Activated B cell treated with CpG ODN at 0.5 μM for 24 hours (primary cell): ENCODE data around the gene ACAA2. TPM values are rescaled to one million over a fixed set of nuclear protein-coding genes. Genes with fewer than 3 reads are reported as not detected.

Experiments
- ATAC-seq: fragments of 200-7000 bp; cut with Tn5 transposase; one replicate; pipeline ENCODE4 v1.10.0; 2021; ENCODE audit warnings: low read depth, mild to moderate bottlenecking, moderate library complexity
- CTCF ChIA-PET: fragments of 350-600 bp; sonication (Branson Sonifier 250); formaldehyde crosslinking; loops from one replicate; lab custom pipeline; 2021; ENCODE audit warnings: antibody characterized with exemption; lab: Charles Lee
- POLR2A ChIA-PET: fragments of 350-600 bp; sonication (Branson Sonifier 250); formaldehyde crosslinking; loops from one replicate; lab custom pipeline; 2021; ENCODE audit warnings: antibody characterized with exemption; lab: Charles Lee
- DNase-seq: peaks from one replicate; pipeline ENCODE4 v3.0.0; 2022
- H3K27ac Mint-ChIP-seq: one replicate; pipeline ENCODE4 v1.8.0; 2020; ENCODE audit warnings: mixed read lengths
- H3K27me3 Mint-ChIP-seq: one replicate; pipeline ENCODE4 v1.8.0; 2021; ENCODE audit warnings: mixed read lengths
- H3K36me3 Mint-ChIP-seq: one replicate; pipeline ENCODE4 v1.8.0; 2021; ENCODE audit warnings: low read depth, mixed read lengths
- H3K4me1 Mint-ChIP-seq: one replicate; pipeline ENCODE4 v1.8.0; 2021; ENCODE audit warnings: mixed read lengths
- H3K4me3 Mint-ChIP-seq: one replicate; pipeline ENCODE4 v1.8.0; 2020; ENCODE audit warnings: mild to moderate bottlenecking, mixed read lengths
- H3K9me3 Mint-ChIP-seq: one replicate; pipeline ENCODE4 v1.8.0; 2020; ENCODE audit warnings: mixed read lengths
- intact Hi-C: fragments of 100-400 bp; cut with micrococcal nuclease; formaldehyde crosslinking; loops from one replicate; pipeline ENCODE4 v1.15.1; 2024
- total RNA-seq: library from RNA; stranded (reverse); gene quantifications from 2 replicates; pipeline ENCODE4 v1.2.3, GENCODE V29; 2022
- TF ChIP-seq, protein P1 (sequence below): fragments of 200-600 bp; IDR thresholded peaks from one replicate; pipeline ENCODE4 v1.8.0; 2022; ENCODE audit warnings: antibody characterized with exemption, mild to moderate bottlenecking

The ACAA2 gene
- total RNA-seq, 1 donor from 2014 or later = 24.9 TPM

DNA sequence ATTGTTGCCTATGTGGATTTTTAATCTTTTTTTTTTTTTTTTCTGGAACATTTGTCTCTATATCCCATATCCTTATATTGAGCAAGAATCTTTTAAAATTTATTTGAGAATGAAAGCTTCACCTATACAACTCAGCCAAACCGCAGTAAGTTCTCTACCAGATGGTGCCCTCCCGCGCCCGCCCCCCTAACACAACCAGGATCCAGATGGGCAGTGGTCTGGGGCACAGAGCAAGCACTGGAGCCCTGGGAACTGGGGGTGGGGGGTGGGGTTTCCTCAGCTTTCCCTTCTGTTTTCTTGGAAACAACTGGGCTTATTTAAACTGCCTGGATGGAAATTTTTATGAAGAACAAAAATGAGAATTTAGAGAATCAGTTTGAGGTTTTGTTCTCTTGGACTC is 74.6 kb downstream of the ACAA2 start:
- no peak for ATAC-seq
- intact Hi-C loops = no loop called here
- Mint-ChIP-seq H3K9me3 (no peaks in the 10 kb centered on the region), H3K4me3 (no peak overlapping the region), H3K27ac (no peak overlapping the region), H3K27me3 (peaks cover 14% of the 10 kb centered on the region), H3K36me3 (no peaks in the 10 kb centered on the region), H3K4me1 (no peaks in the 10 kb centered on the region)
- TF ChIP-seq, protein P1, sequence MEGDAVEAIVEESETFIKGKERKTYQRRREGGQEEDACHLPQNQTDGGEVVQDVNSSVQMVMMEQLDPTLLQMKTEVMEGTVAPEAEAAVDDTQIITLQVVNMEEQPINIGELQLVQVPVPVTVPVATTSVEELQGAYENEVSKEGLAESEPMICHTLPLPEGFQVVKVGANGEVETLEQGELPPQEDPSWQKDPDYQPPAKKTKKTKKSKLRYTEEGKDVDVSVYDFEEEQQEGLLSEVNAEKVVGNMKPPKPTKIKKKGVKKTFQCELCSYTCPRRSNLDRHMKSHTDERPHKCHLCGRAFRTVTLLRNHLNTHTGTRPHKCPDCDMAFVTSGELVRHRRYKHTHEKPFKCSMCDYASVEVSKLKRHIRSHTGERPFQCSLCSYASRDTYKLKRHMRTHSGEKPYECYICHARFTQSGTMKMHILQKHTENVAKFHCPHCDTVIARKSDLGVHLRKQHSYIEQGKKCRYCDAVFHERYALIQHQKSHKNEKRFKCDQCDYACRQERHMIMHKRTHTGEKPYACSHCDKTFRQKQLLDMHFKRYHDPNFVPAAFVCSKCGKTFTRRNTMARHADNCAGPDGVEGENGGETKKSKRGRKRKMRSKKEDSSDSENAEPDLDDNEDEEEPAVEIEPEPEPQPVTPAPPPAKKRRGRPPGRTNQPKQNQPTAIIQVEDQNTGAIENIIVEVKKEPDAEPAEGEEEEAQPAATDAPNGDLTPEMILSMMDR = no peak
- no peak for DNase-seq
- ChIA-PET CTCF (no interaction called here), POLR2A (no interaction called here)

DNA sequence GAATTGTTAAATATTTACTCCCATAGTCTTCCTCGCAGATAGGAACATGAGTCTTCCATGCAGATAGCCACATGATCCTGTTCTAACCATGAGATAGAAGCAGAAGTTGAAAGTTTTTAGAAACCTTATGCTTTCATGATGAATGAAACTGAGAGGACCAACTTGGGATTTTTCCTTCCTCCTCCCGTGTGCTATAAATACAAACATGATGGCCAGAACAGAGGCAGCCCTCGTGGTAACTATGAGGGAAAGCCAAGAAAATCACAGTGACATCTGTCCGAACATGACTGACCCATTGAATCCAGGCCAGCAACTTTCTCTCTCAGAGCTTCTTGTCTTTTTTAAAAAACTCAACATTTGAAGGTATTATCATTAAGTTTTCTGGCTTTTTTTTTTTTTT is 78.5 kb downstream of the ACAA2 start:
- ChIA-PET POLR2A (no interaction called here), CTCF (no interaction called here)
- no peak for DNase-seq
- ATAC-seq = no peak
- Mint-ChIP-seq H3K4me1 (no peaks in the 10 kb centered on the region), H3K27ac (no peak overlapping the region), H3K27me3 (peaks cover 5% of the 10 kb centered on the region), H3K4me3 (no peak overlapping the region), H3K36me3 (no peaks in the 10 kb centered on the region), H3K9me3 (no peaks in the 10 kb centered on the region)
- TF ChIP-seq, protein P1 = no peak
- intact Hi-C loops = no loop called here

DNA sequence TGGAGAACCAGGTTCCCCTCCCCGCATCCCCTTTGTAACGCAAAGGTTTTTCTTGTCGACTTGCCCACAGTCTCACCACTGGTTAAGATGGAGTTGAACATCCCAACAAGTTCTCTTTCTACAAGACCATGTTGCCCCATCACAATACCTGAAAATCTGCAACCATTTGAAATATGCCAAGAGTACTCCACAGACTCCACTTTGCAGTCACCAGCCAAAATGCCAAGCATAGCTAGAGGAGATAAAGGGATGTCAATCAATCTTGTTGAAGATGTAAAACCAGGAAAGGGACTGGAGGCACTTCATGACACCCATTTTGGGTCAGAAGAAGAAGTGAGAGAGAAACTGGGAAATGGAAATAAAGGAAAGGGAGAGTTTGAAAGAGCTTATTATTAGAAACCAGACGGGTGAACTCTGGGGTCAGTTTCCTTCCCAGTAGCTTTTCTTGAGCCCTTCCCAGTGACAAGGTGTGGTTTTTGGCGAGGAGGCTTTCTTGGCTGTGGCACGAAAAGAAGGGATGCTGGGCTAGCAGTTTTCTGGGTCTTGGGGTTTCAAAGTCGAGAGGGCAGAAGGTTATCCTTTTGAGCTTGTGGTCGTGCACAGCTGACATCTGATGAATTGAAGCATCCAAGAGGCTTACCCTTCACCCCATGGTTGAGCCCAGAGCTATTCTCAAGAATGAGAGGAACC is 79.3 kb downstream of the ACAA2 start:
- DNase-seq = no peak
- no peaks in the 10 kb centered on the region for H3K4me1 Mint-ChIP-seq
- no peak for ATAC-seq
- TF ChIP-seq, protein P1 = no peak
- ChIA-PET CTCF (no interaction called here), POLR2A (no interaction called here)
- H3K9me3 Mint-ChIP-seq = no peaks in the 10 kb centered on the region
- no peak overlapping the region for H3K4me3 Mint-ChIP-seq
- H3K27me3 Mint-ChIP-seq = peaks cover 5% of the 10 kb centered on the region
- no peaks in the 10 kb centered on the region for H3K36me3 Mint-ChIP-seq
- intact Hi-C loops = no loop called here
- no peak overlapping the region for H3K27ac Mint-ChIP-seq

DNA sequence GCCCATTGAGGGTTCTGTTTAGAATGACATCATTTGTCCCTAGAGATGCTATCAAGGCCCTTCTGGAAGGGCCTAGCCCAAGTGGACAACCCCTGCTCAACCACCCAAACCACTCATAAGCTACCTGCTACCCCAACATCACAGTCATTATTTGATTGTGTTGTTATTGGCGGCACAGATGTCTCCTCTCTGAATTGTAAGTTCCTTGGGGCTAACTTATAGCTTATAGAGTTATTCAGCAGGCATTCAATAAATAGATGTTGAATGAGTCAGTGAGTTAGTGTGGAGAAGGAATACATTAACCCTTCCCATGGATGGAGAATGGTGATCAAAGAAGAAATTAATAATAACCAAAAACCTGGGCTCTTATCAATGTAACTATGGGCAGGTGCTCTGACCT is 80.0 kb downstream of the ACAA2 start:
- no peaks in the 10 kb centered on the region for H3K4me1 Mint-ChIP-seq
- POLR2A ChIA-PET = no interaction called here
- CTCF ChIA-PET = no interaction called here

More for the DNA sequence above, 80.0 kb downstream of the ACAA2 start:
- Mint-ChIP-seq H3K36me3 (no peaks in the 10 kb centered on the region), H3K27ac (no peak overlapping the region), H3K27me3 (peaks cover 5% of the 10 kb centered on the region), H3K4me3 (no peak overlapping the region), H3K9me3 (no peaks in the 10 kb centered on the region)
- TF ChIP-seq, protein P1 = no peak
- DNase-seq (no peak), ATAC-seq (no peak)
- intact Hi-C loops = no loop called here
